Activated naive CD4-positive, alpha-beta T cell treated with anti-CD3 and anti-CD28 coated beads, Interleukin-2, amount 50 U/mL, for 72 hours (primary cell): ENCODE results near the gene EYS. TPM values are rescaled to one million over a fixed set of nuclear protein-coding genes. Genes with fewer than 3 reads are reported as not detected.
"Not testable (repeated sequence)": the region's sequence is repeated elsewhere in the genome, so short reads cannot be mapped to it uniquely, and the experiment has no call there.

Experiments
- ATAC-seq, 2 donors: fragments of 150-1000 bp; cut with Tn5 transposase; 2 replicates each; pipeline ENCODE4 v1.10.0; 2021; ENCODE audit warnings: mild to moderate bottlenecking in 2 of 2, moderate library complexity in 2 of 2
- DNase-seq, 2 donors: peaks; one replicate each; pipeline ENCODE4 v3.0.0; 2021 to 2022; ENCODE audit warnings: low spot score in 2 of 2
- H3K27ac Mint-ChIP-seq, 2 donors: one replicate each; pipeline ENCODE4 v1.8.0; 2022; ENCODE audit warnings: mild to moderate bottlenecking in 2 of 2, mixed read lengths in 2 of 2
- H3K36me3 Mint-ChIP-seq, 2 donors: one replicate each; pipeline ENCODE4 v1.8.0; 2022; ENCODE audit warnings: mixed read lengths in 2 of 2
- H3K9me3 Mint-ChIP-seq, 2 donors: one replicate each; pipeline ENCODE4 v1.8.0; 2022; ENCODE audit warnings: mixed read lengths in 2 of 2
- total RNA-seq, 2 donors: library from RNA; stranded (reverse); gene quantifications; one replicate each; pipeline ENCODE4 v1.2.3, GENCODE V29; 2022

EYS gene
- total RNA-seq, 2 donors from 2014 or later: not detected

GRCh38 chr6:63943826-63944225, 1763.2 kb downstream of the EYS start:
- Mint-ChIP-seq H3K27ac (no peak overlapping the region), H3K36me3 (no peaks in the 10 kb centered on the region), H3K9me3 (no peaks in the 10 kb centered on the region)
- DNase-seq (no peak), ATAC-seq (no peak)

GRCh38 chr6:63941747-63942470, 1765.1 kb downstream of the EYS start:
- Mint-ChIP-seq H3K9me3 (no peaks in the 10 kb centered on the region), H3K27ac (no peak overlapping the region), H3K36me3 (no peaks in the 10 kb centered on the region)
- no peak for ATAC-seq
- DNase-seq: no peak

GRCh38 chr6:63940056-63940455, 1767.0 kb downstream of the EYS start:
- no peak for DNase-seq
- H3K27ac Mint-ChIP-seq: no peak overlapping the region
- no peaks in the 10 kb centered on the region for H3K9me3 Mint-ChIP-seq
- no peak for ATAC-seq
- H3K36me3 Mint-ChIP-seq: no peaks in the 10 kb centered on the region

GRCh38 chr6:63936399-63936798, 1770.6 kb downstream of the EYS start:
- no peaks in the 10 kb centered on the region for H3K9me3 Mint-ChIP-seq
- no peak overlapping the region for H3K27ac Mint-ChIP-seq
- no peak for ATAC-seq
- no peak for DNase-seq
- no peaks in the 10 kb centered on the region for H3K36me3 Mint-ChIP-seq

- Mint-ChIP-seq H3K27ac (no peak overlapping the region), H3K9me3 (no peaks in the 10 kb centered on the region), H3K36me3 (no peaks in the 10 kb centered on the region)
- ATAC-seq: no peak
- no peak for DNase-seq
Observed at GRCh38 chr6:63935732-63936131, 1771.3 kb downstream of the EYS start.

- not testable (repeated sequence) for DNase-seq, ATAC-seq, H3K9me3 Mint-ChIP-seq, H3K36me3 Mint-ChIP-seq, H3K27ac Mint-ChIP-seq
Observed at GRCh38 chr6:63933948-63934347, 1773.1 kb downstream of the EYS start.

- H3K27ac Mint-ChIP-seq: no peak overlapping the region
Observed at GRCh38 chr6:63930848-63931247, 1776.2 kb downstream of the EYS start.

GRCh38 chr6:63929111-63929510, 1777.9 kb downstream of the EYS start:
- DNase-seq (no peak), ATAC-seq (no peak)
- Mint-ChIP-seq H3K36me3 (no peaks in the 10 kb centered on the region), H3K27ac (no peak overlapping the region), H3K9me3 (no peaks in the 10 kb centered on the region)

More at GRCh38 chr6:63930848-63931247, 1776.2 kb downstream of the EYS start:
- Mint-ChIP-seq H3K9me3 (no peaks in the 10 kb centered on the region), H3K36me3 (no peaks in the 10 kb centered on the region)
- no peak for DNase-seq
- ATAC-seq: no peak

GRCh38 chr6:63928613-63929012, 1778.4 kb downstream of the EYS start:
- H3K9me3 Mint-ChIP-seq: no peaks in the 10 kb centered on the region
- no peak for DNase-seq

GRCh38 chr6:63926950-63927927, 1779.8 kb downstream of the EYS start:
- ATAC-seq (no peak), DNase-seq (no peak)
- Mint-ChIP-seq H3K27ac (no peak overlapping the region), H3K9me3 (no peaks in the 10 kb centered on the region), H3K36me3 (no peaks in the 10 kb centered on the region)

More at GRCh38 chr6:63928613-63929012, 1778.4 kb downstream of the EYS start:
- no peak for ATAC-seq
- Mint-ChIP-seq H3K27ac (no peak overlapping the region), H3K36me3 (no peaks in the 10 kb centered on the region)

GRCh38 chr6:63926258-63926780, 1780.7 kb downstream of the EYS start:
- H3K27ac Mint-ChIP-seq: no peak overlapping the region
- ATAC-seq (no peak), DNase-seq (no peak)

GRCh38 chr6:63923139-63923739, 1783.8 kb downstream of the EYS start:
- no peak overlapping the region for H3K27ac Mint-ChIP-seq
- H3K36me3 Mint-ChIP-seq: no peaks in the 10 kb centered on the region
- DNase-seq (no peak), ATAC-seq (no peak)
- no peaks in the 10 kb centered on the region for H3K9me3 Mint-ChIP-seq

More at GRCh38 chr6:63926258-63926780, 1780.7 kb downstream of the EYS start:
- Mint-ChIP-seq H3K36me3 (no peaks in the 10 kb centered on the region), H3K9me3 (no peaks in the 10 kb centered on the region)

- Mint-ChIP-seq H3K27ac (no peak overlapping the region), H3K36me3 (no peaks in the 10 kb centered on the region), H3K9me3 (peaks cover 0 to 4% of the 10 kb centered on the region in 2 donors)
- no peak for DNase-seq
- no peak for ATAC-seq
Observed at GRCh38 chr6:63919556-63920110, 1787.4 kb downstream of the EYS start.

- no peaks in the 10 kb centered on the region for H3K36me3 Mint-ChIP-seq
- DNase-seq (no peak), ATAC-seq (no peak)
- H3K27ac Mint-ChIP-seq: no peak overlapping the region
- peaks cover 0 to 4% of the 10 kb centered on the region in 2 donors for H3K9me3 Mint-ChIP-seq
Observed at GRCh38 chr6:63912887-63913286, 1794.1 kb downstream of the EYS start.

GRCh38 chr6:63910863-63911551, 1796.0 kb downstream of the EYS start:
- H3K9me3 Mint-ChIP-seq: peaks cover 0 to 4% of the 10 kb centered on the region in 2 donors
- no peak for ATAC-seq
- H3K36me3 Mint-ChIP-seq: no peaks in the 10 kb centered on the region
- no peak overlapping the region for H3K27ac Mint-ChIP-seq
- DNase-seq: no peak

- Mint-ChIP-seq H3K36me3 (no peaks in the 10 kb centered on the region), H3K9me3 (no peaks in the 10 kb centered on the region), H3K27ac (no peak overlapping the region)
- DNase-seq (no peak), ATAC-seq (peak in 1 of 2 donors; percentile 18)
Observed at GRCh38 chr6:63904650-63905248, 1802.3 kb downstream of the EYS start.
